H9 (cell line): ENCODE data around the gene PPP1R26. TPM values are rescaled to one million over a fixed set of nuclear protein-coding genes. Genes with fewer than 3 reads are reported as not detected.

ENCODE experiments used
- DNase-seq: peaks from one replicate; pipeline ENCODE4 v3.0.0-alpha.2; 2017
- H2AFZ ChIP-seq: one replicate; pipeline ENCODE4 v1.6.1; 2013; ENCODE audit warnings: mild to moderate bottlenecking, low read length, control low read depth, moderate library complexity
- H2AK5ac ChIP-seq: 2 replicates; pipeline ENCODE4 v1.6.1; 2013; ENCODE audit warnings: low read length, control low read depth, mixed read lengths; ENCODE audit not compliant: insufficient read length
- H2BK120ac ChIP-seq: one replicate; pipeline ENCODE4 v1.6.1; 2013; ENCODE audit warnings: low read depth, mild to moderate bottlenecking, low read length, control low read depth, inconsistent platforms; ENCODE audit not compliant: poor library complexity, severe bottlenecking
- H2BK12ac ChIP-seq: 2 replicates; pipeline ENCODE4 v1.6.1; 2013; ENCODE audit warnings: low read length, control low read depth, mixed read lengths, low read depth; ENCODE audit not compliant: insufficient read length
- H2BK15ac ChIP-seq: 2 replicates; pipeline ENCODE4 v1.6.1; 2013; ENCODE audit warnings: low read depth, low read length, control low read depth
- H2BK20ac ChIP-seq: one replicate; pipeline ENCODE4 v1.6.1; 2013; ENCODE audit warnings: low read depth, mild to moderate bottlenecking, low read length, control low read depth, inconsistent platforms; ENCODE audit not compliant: poor library complexity, severe bottlenecking
- H2BK5ac ChIP-seq: 2 replicates; pipeline ENCODE4 v1.6.1; 2013; ENCODE audit warnings: low read length, control low read depth, mixed read lengths; ENCODE audit not compliant: insufficient read length
- H3K14ac ChIP-seq: 2 replicates; pipeline ENCODE4 v1.6.1; 2013; ENCODE audit warnings: low read length, control low read depth; ENCODE audit not compliant: insufficient read depth
- H3K18ac ChIP-seq: 2 replicates; pipeline ENCODE4 v1.6.1; 2013; ENCODE audit warnings: low read depth, mild to moderate bottlenecking, mixed read lengths, low read length, control low read depth; ENCODE audit not compliant: insufficient read length
- H3K23ac ChIP-seq: 2 replicates; pipeline ENCODE4 v1.6.1; 2013; ENCODE audit warnings: low read length, control low read depth, mixed read lengths, low read depth; ENCODE audit not compliant: insufficient read length
- H3K23me2 ChIP-seq: 2 replicates; pipeline ENCODE4 v1.6.1; 2013; ENCODE audit warnings: low read depth, mild to moderate bottlenecking, mixed read lengths, low read length, control low read depth; ENCODE audit not compliant: insufficient read length, poor library complexity, severe bottlenecking
- H3K27ac ChIP-seq: 2 replicates; pipeline ENCODE4 v1.5.1; 2013; ENCODE audit warnings: low read length, control low read depth, mixed read lengths, low read depth; ENCODE audit not compliant: insufficient read length
- H3K27me3 ChIP-seq: 2 replicates; pipeline ENCODE4 v1.6.1; 2013; ENCODE audit warnings: low read length, control low read depth, inconsistent platforms; ENCODE audit not compliant: insufficient read depth
- H3K4ac ChIP-seq: 2 replicates; pipeline ENCODE4 v1.6.1; 2013; ENCODE audit warnings: low read depth, mild to moderate bottlenecking, control low read depth, inconsistent platforms, low read length, moderate library complexity
- H3K4me1 ChIP-seq: 2 replicates; pipeline ENCODE4 v1.6.1; 2013; ENCODE audit warnings: low read length, control low read depth, inconsistent platforms; ENCODE audit not compliant: insufficient read depth
- H3K4me2 ChIP-seq: 2 replicates; pipeline ENCODE4 v1.6.1; 2013; ENCODE audit warnings: low read length, control low read depth, mixed read lengths; ENCODE audit not compliant: insufficient read length, insufficient read depth
- H3K56ac ChIP-seq: 2 replicates; pipeline ENCODE4 v1.6.1; 2013; ENCODE audit warnings: low read depth, mild to moderate bottlenecking, mixed read lengths, low read length, control low read depth; ENCODE audit not compliant: insufficient read length
- H3K79me1 ChIP-seq: 2 replicates; pipeline ENCODE4 v1.6.1; 2013; ENCODE audit warnings: low read depth, mild to moderate bottlenecking, moderate library complexity, low read length, control low read depth, inconsistent platforms; ENCODE audit not compliant: insufficient read depth, poor library complexity, severe bottlenecking
- H3K79me2 ChIP-seq: 2 replicates; pipeline ENCODE4 v1.6.1; 2013; ENCODE audit warnings: low read length, control low read depth, inconsistent platforms; ENCODE audit not compliant: insufficient read depth
- H3K9ac ChIP-seq: 2 replicates; pipeline ENCODE4 v1.6.1; 2013; ENCODE audit warnings: low read length, control low read depth, mixed read lengths; ENCODE audit not compliant: insufficient read length; ENCODE audit errors: extremely low read depth
- H3K9me3 ChIP-seq: one replicate; pipeline ENCODE4 v1.6.1; 2013; ENCODE audit warnings: low read depth, low read length, inconsistent platforms; ENCODE audit not compliant: control insufficient read depth
- H3T11ph ChIP-seq: one replicate; pipeline ENCODE4 v1.6.1; 2013; ENCODE audit warnings: mild to moderate bottlenecking, low read length, control low read depth, inconsistent platforms
- H4K20me1 ChIP-seq: one replicate; pipeline ENCODE4 v1.6.1; 2013; ENCODE audit not compliant: control insufficient read depth, insufficient read length, insufficient read depth
- H4K5ac ChIP-seq: 2 replicates; pipeline ENCODE4 v1.6.1; 2013; ENCODE audit warnings: low read depth, mild to moderate bottlenecking, mixed read lengths, low read length, control low read depth; ENCODE audit not compliant: insufficient read length
- H4K8ac ChIP-seq: replicated peaks from 2 replicates; pipeline ENCODE4 v1.6.1; 2013; ENCODE audit warnings: low read length, control low read depth, mixed read lengths, low read depth; ENCODE audit not compliant: insufficient read length
- H4K91ac ChIP-seq: 2 replicates; pipeline ENCODE4 v1.6.1; 2013; ENCODE audit warnings: low read depth, mild to moderate bottlenecking, moderate library complexity, mixed read lengths, low read length, control low read depth; ENCODE audit not compliant: insufficient read length
- H3K27ac Mint-ChIP-seq, 3 experiments: 2 replicates in 2 of 3; 3 replicates in 1 of 3; pipeline ENCODE4 v1.8.0; 2020 to 2021; ENCODE audit warnings: mixed read lengths in 3 of 3, mild to moderate bottlenecking in 1 of 3, moderate library complexity in 1 of 3
- H3K27me3 Mint-ChIP-seq: 2 replicates; pipeline ENCODE4 v1.8.0; 2021; ENCODE audit warnings: low read depth, mild to moderate bottlenecking, moderate library complexity, mixed read lengths
- H3K36me3 Mint-ChIP-seq, 3 experiments: 2 replicates in 2 of 3; 3 replicates in 1 of 3; pipeline ENCODE4 v1.8.0; 2020 to 2021; ENCODE audit warnings: low read depth in 3 of 3, mixed read lengths in 3 of 3; ENCODE audit not compliant: insufficient read depth in 1 of 3
- H3K4me1 Mint-ChIP-seq, 2 experiments: 2 replicates each; pipeline ENCODE4 v1.8.0; 2020; ENCODE audit warnings: mixed read lengths in 2 of 2
- H3K4me3 Mint-ChIP-seq, 2 experiments: 2 replicates in 1 of 2; 3 replicates in 1 of 2; pipeline ENCODE4 v1.8.0; 2020 to 2021; ENCODE audit warnings: mild to moderate bottlenecking in 2 of 2, mixed read lengths in 2 of 2, moderate library complexity in 1 of 2
- H3K9me3 Mint-ChIP-seq, 2 experiments: 2 replicates in 1 of 2; 3 replicates in 1 of 2; pipeline ENCODE4 v1.8.0; 2020; ENCODE audit warnings: mild to moderate bottlenecking in 2 of 2, mixed read lengths in 2 of 2, moderate library complexity in 1 of 2
- CTCF ChIP-seq: fragments of 200-600 bp; sonication (generic); conservative IDR thresholded peaks from 3 replicates; pipeline ENCODE4 v1.8.0; 2021; ENCODE audit warnings: antibody characterized with exemption, mild to moderate bottlenecking
- WGBS: extraction: QIAGEN DNeasy Blood & Tissue Kit; methylation state at CpG from one replicate; pipeline ENCODE4 v1.1.7; 2013; ENCODE audit warnings: missing lambda C conversion rate, low lambda C conversion rate, mixed read lengths; ENCODE audit not compliant: insufficient read length; ENCODE audit errors: extremely low coverage; 5-methylcytosine and 5-hydroxymethylcytosine counted together
- total RNA-seq: library from RNA; stranded (reverse); gene quantifications from 2 replicates; pipeline ENCODE4 v1.2.1, GENCODE V29; 2021

The PPP1R26 gene
- total RNA-seq, 1 experiment from 2014 or later, result 38.0 TPM

GRCh38 chr9:135488013-135488330 is 8.4 kb downstream of the PPP1R26 start:
- no CpG with 5 or more reads among the region's 18 CpGs for WGBS
- Histone ChIP-seq H4K5ac (no peak overlapping the region), H2BK15ac (no peak overlapping the region), H3K27me3 (no peaks in the 10 kb centered on the region), H2BK120ac (no peak overlapping the region), H4K91ac (no peak overlapping the region), H3K56ac (no peak overlapping the region), H3K23ac (no peak overlapping the region), H2AFZ (no peak overlapping the region), H3K18ac (no peak overlapping the region), H3K79me2 (no peaks in the 10 kb centered on the region), H2BK5ac (no peak overlapping the region), H2BK20ac (no peak overlapping the region), H2BK12ac (no peak overlapping the region), H3K9ac (no peak overlapping the region), H3K4me1 (no peaks in the 10 kb centered on the region), H3T11ph (no peak overlapping the region), H3K9me3 (no peaks in the 10 kb centered on the region), H3K79me1 (no peaks in the 10 kb centered on the region), H4K20me1 (no peaks in the 10 kb centered on the region), H3K4me2 (no peak overlapping the region), H2AK5ac (no peak overlapping the region), H3K23me2 (no peaks in the 10 kb centered on the region), H3K4ac (no peak overlapping the region), H3K14ac (no peak overlapping the region), H4K8ac (no peak overlapping the region), H3K27ac (no peak overlapping the region)
- H3K4me1 Mint-ChIP-seq, result peaks cover 10 to 14% of the 10 kb centered on the region in 2 experiments; a peak in 3 of 4 replicates
- H3K4me3 Mint-ChIP-seq, result no peak overlapping the region; a peak in 1 of 5 replicates
- no peaks in the 10 kb centered on the region for H3K9me3 Mint-ChIP-seq
- H3K27me3 Mint-ChIP-seq, result no peaks in the 10 kb centered on the region
- TF ChIP-seq CTCF, result no peak
- H3K27ac Mint-ChIP-seq, result no peak overlapping the region
- DNase-seq, result no peak
- peaks cover 26 to 58% (median 53%) of the 10 kb centered on the region in 3 experiments for H3K36me3 Mint-ChIP-seq
